ENCODE results near the gene SET. TPM values are rescaled to one million over a fixed set of nuclear protein-coding genes. Genes with fewer than 3 reads are reported as not detected.
"Not testable (repeated sequence)": the region's sequence is repeated elsewhere in the genome, so short reads cannot be mapped to it uniquely, and the experiment has no call there.

The SET gene, protein sequence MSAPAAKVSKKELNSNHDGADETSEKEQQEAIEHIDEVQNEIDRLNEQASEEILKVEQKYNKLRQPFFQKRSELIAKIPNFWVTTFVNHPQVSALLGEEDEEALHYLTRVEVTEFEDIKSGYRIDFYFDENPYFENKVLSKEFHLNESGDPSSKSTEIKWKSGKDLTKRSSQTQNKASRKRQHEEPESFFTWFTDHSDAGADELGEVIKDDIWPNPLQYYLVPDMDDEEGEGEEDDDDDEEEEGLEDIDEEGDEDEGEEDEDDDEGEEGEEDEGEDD
- total RNA-seq: 846 TPM

DNA sequence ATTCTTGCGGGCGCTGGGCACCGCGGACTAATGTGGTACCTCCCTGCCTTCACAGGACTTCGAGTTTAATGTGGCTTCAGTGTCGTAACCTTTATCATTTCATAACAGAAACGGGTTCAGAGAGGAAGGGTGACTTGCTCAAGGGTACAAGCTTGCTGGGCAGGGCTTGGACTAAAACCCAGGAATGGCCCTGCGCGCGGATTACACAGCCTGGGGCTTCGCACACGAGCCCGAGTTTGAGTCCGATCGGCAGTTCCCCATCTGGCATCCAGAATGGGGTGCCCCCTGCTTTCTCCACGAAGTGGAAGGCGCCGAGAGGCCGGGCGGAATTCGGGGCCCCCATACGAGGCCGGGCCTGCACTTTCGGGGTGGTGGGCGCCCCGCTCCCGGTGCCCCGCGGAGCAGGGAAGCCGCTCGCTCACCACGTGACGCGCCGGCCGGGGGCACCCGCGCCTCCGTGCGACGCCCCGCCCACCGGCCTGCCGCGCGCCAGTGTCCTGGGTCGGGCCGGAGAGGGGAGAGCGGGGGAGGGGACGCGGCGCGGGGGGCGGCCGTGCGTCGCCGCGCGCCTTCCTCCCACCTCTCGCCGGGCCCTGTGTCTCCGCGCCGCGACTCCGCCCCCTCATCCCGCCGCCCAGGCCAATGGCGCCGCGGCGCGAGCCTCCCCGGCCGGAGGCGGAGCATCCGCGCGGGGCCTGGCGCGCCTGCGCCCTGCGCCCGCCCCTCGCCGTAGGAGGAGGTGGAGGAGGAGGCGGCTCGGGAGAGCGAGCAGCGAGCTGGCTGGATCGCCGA is at the start of gene SET:
Gene SET (plus strand): TSS at position 722 of the 792 bp plus-strand sequence. CDS start 361 bp downstream, outside the sequence.
- FAIRE-seq: no peak
- peak; percentile 99 for DNase-seq (ENCODE audit: low spot score in 2 of 2)

DNA sequence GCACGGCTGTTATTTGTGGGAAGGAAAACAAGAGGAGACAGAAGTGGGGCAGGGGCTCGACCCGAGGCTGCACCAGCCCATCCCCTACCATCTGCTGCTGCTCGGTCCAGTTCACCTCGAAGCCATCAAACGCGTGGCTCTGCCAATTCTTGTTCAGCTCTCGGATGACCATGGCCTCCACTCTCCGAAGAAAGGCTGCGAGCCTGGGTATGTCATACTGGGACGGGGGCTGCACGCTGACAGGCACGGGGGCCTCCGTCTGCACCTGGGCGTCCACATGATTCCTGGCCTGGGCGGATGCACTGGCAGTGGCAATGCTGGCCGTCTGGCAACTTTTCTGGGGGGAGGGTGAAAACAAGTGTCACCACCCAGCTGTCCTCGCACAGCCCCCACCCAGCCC is 48.4 kb upstream of the SET start:
- FAIRE-seq (no peak), DNase-seq (ENCODE audit: low spot score in 2 of 2) (no peak)

DNA sequence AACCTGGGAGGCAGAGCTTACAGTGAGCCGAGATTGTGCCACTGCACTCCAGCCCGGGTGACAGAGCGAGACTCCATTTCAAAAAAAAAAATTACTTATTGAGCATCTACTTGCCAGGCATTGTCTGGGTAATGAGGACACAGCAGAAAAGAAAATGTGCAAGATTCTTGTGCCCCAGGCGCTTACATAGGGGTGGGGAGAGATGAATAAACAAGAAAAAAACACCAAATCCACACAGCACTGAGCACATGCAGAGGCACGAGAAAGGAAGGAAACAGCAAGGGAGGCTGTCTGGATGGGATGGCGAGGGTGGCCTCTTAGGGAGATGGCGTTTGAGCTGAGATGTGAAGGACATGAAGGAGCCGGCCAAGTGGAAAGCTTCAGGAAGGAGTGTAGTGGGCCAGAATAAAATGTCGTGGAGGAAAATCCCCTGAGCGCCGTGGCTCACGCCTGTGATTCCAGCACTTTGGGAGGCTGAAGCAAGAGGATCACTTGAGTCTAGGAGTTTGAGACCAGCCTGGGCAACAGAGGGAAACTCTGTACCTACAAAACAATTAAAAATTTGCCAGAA is 46.3 kb upstream of the SET start:
- FAIRE-seq: no peak
- no peak for DNase-seq (ENCODE audit: low spot score in 2 of 2)

DNA sequence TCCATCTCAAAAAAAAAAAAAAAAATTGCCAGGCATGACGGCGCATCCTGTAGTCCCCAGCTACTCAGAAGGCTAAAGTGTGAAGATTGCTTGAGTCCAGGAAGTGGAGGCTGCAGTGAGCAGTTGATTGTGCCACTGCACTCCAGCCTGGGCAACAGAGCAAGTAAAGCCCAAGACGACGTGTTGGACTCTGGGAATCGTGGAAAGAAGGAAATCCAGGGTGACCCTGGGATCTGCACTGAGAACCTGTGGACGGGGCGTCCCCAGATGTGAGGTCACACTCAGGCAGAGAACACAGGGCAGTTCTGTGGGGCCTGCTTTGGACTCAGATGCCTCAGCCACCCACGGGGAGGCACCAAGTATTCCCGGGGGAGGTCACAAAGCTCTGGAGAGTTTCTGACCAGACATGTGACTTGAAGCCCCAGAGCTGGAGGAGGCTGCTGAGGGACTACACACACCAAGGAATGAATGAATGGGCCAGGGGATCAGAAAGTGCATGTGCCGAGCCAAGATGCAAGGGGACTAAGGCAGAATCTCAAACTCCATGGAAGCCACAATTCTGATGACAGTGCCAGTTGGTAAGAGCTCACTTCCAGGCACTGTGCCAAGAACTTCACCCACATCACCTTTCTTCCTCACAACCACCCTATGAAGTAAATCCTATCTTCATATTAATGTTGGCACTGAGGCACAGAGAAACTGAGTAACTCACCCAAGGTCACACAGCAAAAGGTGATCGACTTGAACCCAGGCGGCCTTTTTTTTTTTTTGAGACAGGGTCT is 45.3 kb upstream of the SET start:
- DNase-seq (ENCODE audit: low spot score in 2 of 2): no peak
- FAIRE-seq: no peak

DNA sequence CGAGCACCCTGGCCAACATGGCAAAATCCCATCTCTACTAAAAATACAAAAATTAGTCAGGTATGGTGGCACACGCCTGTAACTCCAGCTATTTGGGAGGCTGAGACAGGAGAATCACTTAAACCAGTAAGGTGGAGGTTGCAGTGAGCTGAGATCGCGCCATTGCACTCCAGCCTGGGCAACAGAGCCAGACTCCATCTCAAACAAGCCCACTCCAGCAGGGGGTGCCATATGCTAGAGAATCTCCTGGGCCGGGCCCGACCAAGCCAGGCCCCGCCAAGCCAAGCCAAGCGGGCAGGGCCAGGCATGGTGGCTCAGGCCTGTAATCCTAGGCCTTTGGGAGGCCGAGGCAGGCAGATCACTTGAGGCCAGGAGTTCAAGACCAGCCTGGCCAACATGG is 40.8 kb upstream of the SET start:
- not testable (repeated sequence) for DNase-seq (ENCODE audit: low spot score in 2 of 2); FAIRE-seq

DNA sequence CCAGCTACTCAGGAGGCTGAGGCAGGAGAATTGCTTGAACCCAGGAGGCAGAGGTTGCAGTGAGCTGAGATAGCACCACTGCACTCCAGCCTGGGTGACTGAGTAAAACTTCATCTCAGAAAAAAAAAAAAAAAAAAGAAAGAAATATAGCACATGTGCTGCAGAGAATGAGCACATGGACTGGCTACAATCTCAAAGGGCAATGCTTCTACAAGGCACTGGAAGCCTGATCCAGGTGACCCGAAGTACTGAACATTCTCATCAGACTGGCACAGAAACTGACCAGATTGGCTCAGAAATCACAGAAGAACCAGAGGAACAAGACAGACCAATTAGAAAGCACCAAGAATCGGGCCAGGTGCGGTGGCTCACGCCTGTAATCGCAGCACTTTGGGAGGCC is 37.2 kb upstream of the SET start:
- DNase-seq (ENCODE audit: low spot score in 2 of 2) (no peak), FAIRE-seq (no peak)

DNA sequence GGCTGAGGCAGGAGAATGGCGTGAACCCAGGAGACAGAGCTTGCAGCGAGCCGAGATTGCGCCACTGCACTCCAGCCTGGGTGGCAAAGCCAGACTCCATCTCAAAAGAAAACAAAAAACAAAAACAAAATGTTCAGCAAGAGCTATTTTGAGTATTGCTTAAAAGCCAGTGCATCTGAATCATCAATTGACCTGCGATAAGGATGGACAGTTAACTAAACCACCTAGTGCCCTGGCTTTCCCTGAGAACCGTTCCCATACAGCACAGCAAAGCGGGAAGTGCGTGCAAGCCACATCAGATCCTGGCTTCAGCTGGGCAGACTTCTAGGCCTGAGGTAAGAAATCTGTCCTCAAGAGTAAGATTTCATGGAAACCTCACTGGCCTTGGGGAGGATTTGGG is 35.1 kb upstream of the SET start:
- DNase-seq (ENCODE audit: low spot score in 2 of 2) (no peak), FAIRE-seq (no peak)

DNA sequence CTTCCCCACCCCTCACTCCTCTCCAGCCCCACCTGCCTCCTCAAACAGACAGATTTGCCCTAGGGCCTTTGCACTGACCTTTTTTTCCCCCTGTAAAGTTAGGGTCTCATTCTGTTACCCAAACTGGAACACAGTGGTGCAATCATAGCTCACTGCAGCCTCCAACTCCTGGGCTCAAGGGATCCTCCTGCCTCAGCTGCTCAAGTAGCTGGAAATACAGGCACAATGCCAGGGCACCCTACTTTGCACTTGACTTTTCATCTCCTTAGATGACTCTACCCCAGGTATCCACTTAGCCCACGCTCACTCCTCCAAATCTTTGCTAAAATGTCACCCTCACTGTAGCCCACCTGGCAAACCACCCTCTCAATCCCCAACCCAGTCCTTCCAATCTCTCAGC is 34.5 kb upstream of the SET start:
- FAIRE-seq: no peak
- DNase-seq (ENCODE audit: low spot score in 2 of 2): no peak

DNA sequence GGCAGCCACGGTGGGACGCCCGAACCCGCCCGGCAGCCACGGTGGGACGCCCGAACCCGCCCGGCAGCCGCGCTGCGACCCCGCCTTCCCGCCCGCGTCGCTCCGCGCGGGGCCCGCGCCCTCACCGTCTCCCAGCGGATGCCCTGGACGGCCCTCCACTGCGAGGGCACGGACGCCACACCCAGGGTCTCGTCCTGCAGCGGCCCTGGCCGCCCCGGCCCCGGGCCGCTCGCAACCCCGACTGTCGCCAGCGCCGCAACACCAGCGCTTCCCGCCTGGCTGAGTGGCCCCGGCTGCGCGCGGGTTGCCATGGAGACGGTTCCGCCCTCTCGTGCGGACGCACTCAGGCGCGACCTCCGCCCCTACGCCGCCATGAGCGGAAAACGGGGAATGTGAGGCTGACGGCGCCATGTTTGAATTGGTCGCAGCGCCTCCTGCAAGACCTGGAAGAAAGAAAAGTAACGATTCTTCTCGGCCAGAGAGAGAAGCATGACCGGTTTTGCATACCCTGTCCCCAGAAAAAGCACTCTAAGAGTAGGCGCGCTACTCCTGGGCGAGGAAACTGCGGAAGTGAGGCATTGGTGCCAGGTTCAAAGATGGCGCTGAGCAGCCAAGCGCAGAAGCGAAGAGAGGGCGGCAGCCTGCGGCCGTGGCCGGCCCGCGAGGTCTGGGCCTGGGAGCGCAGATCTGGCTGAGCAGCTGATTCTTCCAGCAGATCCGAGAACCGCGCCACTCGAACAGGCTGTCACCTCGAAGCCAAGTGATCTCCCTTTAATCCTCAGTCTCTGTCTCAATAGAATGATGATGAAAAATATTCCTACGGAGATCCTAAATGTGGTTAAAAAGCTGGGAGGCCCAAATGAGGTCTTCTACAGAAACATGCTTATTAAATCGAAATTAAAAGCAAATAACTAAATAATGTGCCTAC is 32.3 kb upstream of the SET start, which contains the start of gene DYNC2I2:
Gene DYNC2I2 (minus strand): TSS at position 432 of the 928 bp plus-strand sequence. CDS start 121 bp downstream, at position 311.
- DNase-seq (ENCODE audit: low spot score in 2 of 2): peak; percentile 99 to 100
- FAIRE-seq: no peak

DNA sequence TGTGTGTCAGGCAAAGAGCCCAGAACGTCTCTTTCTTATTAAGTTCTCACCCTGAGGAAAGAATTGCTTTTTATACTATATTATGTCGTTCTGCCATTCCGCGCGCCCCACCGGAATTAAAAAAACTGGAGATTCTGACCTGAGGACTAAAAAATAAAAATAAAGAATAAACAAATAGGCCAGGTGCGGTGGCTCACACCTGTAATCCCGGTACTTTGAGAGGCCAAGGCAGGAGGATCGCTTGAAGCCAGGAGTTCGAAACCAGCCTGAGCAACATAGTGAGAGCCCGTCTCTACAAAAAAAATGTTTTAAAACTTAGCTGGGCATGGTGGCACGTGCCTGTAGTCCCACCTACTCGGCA is 31.7 kb upstream of the SET start:
- no peak for DNase-seq (ENCODE audit: low spot score in 2 of 2)
- FAIRE-seq: no peak

DNA sequence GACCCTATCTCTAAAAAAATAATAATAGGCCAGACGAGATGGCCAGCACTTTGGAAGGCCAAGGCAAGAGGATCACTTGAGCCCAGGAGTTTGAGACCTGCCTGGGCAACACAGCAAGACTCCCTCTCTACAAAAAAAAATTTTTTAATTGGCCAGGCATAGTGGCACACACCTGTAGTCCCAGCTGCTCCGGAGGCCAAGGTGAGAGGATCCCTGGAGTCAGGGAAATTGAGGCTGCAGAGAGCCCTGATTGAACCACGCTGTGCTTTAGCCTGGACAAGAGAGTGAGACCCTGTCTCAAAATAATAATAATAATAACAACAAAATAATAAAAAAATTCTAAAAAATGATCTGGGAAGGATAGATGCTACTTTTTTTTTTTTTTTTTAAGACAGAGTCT is 31.2 kb upstream of the SET start:
- no peak for DNase-seq (ENCODE audit: low spot score in 2 of 2)

DNA sequence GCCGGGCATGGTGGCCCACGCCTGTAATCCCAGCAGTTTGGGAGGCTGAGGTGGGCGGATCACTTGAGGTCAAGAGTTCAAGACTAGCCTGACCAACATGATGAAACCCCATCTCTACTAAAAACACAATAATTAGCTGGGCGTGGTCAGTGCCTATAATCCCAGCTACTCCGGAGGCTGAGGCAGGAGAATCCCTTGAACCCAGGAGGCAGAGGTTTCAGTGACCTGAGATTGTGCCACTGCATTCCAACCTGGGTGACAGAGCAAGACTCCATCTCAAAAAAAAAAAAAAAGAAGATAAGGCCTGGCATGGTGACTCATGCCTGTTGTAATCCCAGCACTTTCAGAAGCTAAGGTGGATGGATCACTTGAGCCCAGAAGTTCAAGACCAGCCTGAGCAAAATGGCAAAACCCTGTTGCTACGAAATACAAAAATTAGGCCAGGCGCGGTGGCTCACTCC is 22.5 kb upstream of the SET start:
- DNase-seq (ENCODE audit: low spot score in 2 of 2); FAIRE-seq: not testable (repeated sequence)

More for the DNA sequence above, 31.2 kb upstream of the SET start:
- no peak for FAIRE-seq

DNA sequence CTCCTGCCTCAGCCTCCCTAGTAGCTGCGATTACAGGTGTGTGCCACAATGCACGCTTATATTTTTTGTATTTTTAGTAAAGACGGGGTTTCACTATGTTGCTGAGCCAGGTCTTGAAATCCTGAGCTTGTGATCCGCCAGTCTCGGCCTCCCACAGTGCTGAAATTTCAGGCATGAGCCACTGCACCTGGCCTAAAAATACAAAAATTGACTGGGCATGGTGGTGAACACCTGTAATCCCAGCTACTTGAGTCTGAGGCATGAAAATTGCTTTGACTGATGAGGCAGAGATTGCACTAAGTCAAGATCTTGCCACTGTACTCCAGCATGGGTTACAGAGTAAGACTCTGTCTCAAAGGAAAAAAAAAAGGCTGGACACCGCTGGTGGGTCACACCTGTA is 19.2 kb upstream of the SET start:
- no peak for DNase-seq (ENCODE audit: low spot score in 2 of 2)
- no peak for FAIRE-seq

DNA sequence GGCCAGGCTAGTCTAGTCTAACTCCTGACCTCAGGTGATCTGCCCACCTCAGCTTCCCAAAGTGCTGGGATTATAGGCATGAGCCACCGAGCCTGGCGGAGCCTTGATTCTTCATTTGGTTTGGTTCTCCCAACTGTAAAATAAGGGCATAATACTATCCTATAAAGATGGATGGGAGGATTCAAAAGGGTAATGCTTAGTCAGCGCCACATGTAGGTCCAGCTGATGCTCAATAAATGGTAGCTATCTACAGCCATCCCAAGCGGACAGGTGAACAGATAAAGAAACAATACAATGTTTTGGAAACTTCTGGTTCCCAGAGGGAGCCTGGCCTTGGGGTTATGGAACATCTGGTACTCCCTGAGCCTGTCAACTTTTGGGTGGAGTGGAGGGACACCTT is 13.6 kb upstream of the SET start:
- no peak for DNase-seq (ENCODE audit: low spot score in 2 of 2)
- no peak for FAIRE-seq

DNA sequence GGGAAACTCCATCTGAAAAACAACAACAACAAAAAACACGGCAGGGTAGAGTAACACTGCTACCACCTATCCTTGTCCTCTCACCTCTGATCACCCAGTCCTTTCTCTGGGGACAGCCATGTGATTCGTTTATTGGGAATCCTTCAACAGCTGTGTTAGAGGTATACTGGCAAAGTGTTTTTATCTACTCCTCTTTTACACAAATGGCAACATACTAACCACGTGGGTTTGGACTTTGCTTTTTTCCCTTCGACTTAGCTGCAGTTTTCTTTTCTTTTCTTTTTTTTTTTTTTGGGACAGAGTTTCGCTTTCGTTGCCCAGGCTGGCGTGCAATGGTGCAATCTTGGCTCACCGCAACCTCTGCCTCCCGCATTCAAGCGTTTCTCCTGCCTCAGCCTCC is 11.2 kb upstream of the SET start:
- no peak for DNase-seq (ENCODE audit: low spot score in 2 of 2)

DNA sequence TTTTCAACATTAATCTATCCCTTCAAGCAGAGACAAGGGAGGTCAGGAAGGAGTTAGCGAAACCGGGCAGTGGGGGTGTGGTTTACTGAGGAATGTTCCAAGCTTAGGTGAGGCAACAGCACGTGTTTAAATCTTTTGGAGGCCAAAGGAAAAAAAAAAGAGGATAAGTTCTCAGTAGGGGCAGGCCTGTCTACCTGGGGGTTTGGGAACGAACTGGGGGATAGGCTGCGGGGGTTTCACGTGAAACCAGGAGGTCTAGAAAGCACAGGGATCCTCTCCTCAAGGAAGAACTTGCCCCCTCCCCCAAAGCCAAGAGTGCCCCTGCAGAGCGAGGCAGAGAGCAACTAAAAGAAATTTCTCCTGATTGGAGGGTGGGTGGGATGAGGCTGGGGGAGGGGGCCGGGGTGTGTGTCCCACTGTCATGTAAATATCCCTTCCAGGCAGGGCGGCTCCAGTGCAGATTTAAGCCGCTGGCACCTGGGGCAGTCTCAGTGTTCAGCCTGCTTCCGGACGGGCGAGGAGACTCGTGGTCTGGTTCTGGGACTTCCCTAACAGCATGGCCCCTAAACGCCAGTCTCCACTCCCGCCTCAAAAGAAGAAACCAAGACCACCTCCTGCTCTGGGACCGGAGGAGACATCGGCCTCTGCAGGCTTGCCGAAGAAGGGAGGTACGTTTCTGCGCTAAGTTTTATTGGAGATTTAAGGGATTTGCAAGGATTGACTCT is 5.5 kb upstream of the SET start:
- no peak for FAIRE-seq
- no peak for DNase-seq (ENCODE audit: low spot score in 2 of 2)

More for the DNA sequence above, 11.2 kb upstream of the SET start:
- no peak for FAIRE-seq

DNA sequence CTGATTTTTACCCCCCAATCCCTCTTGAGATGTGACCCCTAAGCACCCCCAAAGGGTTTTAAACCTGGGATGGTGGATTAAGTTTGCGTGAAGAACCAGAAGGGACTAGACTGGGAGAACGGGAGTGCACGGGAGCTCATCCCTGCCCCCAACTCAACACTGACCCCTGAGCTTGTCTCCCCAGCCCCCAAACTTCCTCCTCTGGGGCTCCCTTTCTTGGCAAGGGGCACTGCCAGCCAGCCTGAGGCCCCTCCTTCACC is 5.0 kb upstream of the SET start:
- no peak for FAIRE-seq

DNA sequence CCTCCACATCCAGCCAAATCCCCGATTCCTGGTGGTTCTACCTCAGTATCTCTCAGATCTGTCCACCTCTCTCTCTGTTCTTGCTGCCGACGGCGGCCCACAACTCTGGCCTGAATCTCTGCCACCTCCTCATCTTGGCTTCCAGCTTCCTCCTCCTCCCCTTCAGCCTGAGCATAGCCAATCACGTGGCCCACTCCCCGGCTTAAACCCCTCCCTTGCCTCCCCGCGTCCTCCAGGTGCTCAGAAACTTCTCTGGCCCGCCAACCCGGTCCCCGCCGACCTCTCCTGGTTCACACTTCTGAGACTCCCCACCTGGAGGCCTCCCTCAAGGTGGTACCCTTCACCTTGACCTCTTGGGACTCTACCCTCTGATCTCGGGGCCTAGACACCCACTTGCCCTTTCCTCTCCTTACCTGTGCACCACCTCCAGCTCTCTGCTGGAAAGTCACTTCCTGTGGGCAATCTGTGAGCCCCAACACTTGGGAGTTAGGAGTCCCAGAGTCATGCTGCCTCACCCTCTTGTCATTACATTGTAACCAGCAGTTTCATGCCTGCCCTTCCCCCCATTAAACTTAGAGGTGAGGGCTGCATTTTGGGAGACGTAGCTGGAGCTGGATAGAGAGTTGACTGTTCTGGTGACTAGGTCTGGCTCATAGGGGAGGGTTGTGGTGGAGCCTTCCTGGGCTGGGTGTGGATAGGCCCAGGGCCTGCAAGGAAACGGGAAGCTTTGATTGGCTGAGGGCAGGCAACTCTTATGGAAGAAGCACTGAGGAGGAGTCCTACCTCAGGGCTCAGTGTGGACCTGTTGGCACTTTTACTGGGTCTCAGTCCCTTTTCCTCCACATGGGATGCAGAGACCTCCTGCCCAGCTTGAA is 4.5 kb upstream of the SET start:
- DNase-seq (ENCODE audit: low spot score in 2 of 2): peak in 1 of 2 donors; percentile 53
- no peak for FAIRE-seq

More for the DNA sequence above, 5.0 kb upstream of the SET start:
- no peak for DNase-seq (ENCODE audit: low spot score in 2 of 2)

All from frontal cortex (tissue), 4 donors.